CD4-positive, alpha-beta T cell treated with Interferon alpha-2 for 1 hour (primary cell): ENCODE data around the gene PAFAH2.

Experiments used
- DNase-seq, 2 donors: peaks; one replicate each; pipeline ENCODE4 v3.0.0-alpha.2; 2020 to 2022

The PAFAH2 gene

DNA sequence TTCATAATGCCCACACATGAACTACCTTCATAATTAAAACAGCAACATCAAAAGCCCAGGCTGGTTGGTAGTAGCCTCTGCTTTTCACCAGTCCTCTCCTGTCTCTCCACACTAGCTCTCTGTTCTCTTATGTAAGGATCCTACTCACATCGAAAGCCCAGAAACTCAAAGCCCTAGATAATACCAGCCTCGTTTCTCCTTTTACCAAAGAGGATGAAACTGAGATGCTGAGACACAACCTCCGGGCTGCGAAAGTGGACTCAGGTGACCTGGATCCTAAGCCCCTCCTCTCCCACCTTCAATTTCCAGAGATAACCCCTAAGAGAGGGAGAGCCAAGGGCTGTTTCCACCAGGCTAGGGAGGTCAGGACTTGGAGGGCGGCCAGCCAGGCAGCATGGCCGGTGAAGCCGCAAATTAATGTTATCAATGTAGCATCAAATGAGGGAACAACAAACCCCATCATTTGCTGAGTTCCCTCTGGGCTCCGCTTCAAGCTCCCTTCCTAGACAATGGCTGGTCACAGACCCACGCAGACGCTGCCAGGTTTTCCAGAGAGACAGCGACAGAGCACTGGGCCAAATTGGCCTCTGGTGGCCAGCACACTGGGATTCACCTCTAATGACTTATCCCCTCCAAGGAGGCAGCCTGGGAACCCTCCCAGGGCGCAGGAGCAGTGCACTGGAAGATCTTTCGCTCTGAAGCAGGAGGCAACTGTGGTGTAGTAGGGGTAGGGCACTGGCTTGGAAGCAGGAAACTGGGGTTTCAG is 70.9 kb downstream of the PAFAH2 start:
- no peak for DNase-seq

- DNase-seq, result no peak
These were observed 73.4 kb downstream of the PAFAH2 start for GRCh38 chr1:25924454-25924853.

GRCh38 chr1:25922971-25923552 is 74.8 kb downstream of the PAFAH2 start:
- peak; percentile 5 to 15 for DNase-seq

- peak; percentile 26 to 67 for DNase-seq
These were observed 75.5 kb downstream of the PAFAH2 start for GRCh38 chr1:25922056-25922970.

- no peak for DNase-seq
These were observed 79.2 kb downstream of the PAFAH2 start for GRCh38 chr1:25918615-25919014.

DNA sequence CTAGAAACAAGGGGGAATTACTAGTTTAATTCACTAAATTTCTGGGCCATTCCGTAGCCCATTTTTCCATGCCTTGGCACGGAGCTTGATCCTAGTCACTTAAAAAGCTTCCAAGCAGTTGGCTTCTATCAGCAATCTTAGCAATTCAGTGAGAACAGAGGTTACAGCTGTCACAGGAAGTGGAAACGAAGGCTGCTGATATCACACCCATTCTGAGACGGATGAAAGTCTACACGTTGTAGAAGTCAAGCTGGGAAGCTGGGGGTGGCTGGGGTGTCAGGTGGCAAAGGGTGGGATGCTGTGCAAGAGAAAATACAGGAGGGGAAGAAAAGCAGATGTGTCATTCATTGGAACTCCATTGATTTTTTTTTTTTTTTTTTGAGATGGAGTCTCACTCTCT is 79.9 kb downstream of the PAFAH2 start:
- DNase-seq, result peak in 1 of 2 donors; percentile 30

GRCh38 chr1:25916460-25916859 is 81.4 kb downstream of the PAFAH2 start:
- no peak for DNase-seq

DNA sequence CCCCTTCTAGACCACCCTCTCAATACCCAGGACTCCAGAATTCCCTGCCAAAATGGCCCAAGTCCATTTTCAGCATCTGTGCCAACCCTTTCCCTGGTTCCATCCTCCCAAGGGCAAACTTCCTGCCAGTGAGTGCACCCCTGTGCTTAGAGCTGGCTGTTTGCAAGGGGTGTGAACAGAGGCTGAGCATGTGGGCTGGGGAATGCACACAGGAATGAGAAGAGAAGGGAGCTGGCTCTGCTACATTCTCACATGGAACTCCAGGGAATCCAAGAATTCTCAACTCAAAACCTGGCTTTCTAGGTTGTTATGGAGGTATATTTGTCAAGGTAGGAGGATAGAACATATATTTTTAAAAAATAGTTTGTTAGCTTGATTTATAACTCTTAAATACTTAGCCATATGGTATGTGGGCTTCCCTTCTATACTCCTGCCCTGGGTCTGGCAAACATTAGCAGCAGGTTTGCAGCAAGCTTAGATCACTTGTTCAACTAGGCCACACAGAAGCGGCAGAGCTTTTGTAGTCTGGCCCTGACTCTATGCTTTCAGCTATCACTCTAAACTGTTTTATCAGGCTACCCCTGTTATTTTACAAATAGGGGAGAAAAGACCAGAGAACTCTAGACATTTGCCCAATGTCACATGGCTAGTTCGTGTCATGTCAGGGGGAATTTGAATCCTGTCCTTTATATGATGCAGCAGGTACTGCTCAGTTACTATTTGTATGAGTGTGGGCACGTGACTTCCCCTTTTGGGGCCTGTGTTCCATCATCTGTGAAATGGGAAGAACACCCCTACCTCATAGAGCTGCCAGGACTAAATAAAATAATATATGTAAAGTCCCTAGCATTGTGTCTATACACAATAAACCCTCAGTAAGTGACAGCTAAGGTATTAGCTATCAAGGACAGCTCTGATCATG is 83.5 kb downstream of the PAFAH2 start:
- DNase-seq, result no peak

- DNase-seq, result no peak
These were observed 84.7 kb downstream of the PAFAH2 start for GRCh38 chr1:25913206-25913605.

GRCh38 chr1:25912076-25912831 is 85.6 kb downstream of the PAFAH2 start:
- no peak for DNase-seq

DNA sequence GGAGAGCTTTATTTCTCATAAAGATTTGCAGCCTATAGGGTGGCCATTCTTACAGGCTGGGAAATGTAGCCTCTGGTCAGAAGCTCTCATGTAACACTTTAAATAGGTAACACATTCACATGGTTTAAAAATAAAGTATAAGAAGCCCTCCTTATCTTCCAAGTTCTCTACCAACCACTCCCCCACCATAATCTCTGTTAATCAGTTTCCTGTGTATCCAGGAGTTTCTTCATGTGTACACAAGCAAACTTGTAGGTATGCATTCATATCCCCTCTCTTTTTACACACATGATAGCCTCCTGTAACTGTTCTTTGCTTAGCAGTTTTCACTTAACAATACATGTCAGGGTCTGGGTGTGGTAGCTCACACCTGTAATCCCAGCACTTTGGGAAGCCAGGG is 86.7 kb downstream of the PAFAH2 start:
- DNase-seq, result no peak
